ENCODE measurements around the gene SFXN5. TPM values are rescaled to one million over a fixed set of nuclear protein-coding genes. Genes with fewer than 3 reads are reported as not detected.

SFXN5 gene
- total and polyA plus RNA-seq, 2 of the 8 experiments (the other 6 are each of a cell fraction or from before 2014, with no cell fraction given) = 29.3 to 33.1 TPM

- no peak for TF ChIP-seq CHD7 (IDR thresholded peaks at IDR 0.05; ENCODE audit: insufficient replicate concordance, low read length)
Observed at GRCh38 chr2:72968286-72968685, 103.2 kb downstream of the SFXN5 start (continued).
